GM10847 (cell line): ENCODE results near the gene KLK11.

ENCODE experiments used
- POLR2A ChIP-seq: IDR thresholded peaks from 2 replicates; pipeline ENCODE4 v1.6.1; 2011; ENCODE audit not compliant: insufficient read length; ENCODE audit errors: extremely low read depth

Gene KLK11, protein sequence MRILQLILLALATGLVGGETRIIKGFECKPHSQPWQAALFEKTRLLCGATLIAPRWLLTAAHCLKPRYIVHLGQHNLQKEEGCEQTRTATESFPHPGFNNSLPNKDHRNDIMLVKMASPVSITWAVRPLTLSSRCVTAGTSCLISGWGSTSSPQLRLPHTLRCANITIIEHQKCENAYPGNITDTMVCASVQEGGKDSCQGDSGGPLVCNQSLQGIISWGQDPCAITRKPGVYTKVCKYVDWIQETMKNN

DNA sequence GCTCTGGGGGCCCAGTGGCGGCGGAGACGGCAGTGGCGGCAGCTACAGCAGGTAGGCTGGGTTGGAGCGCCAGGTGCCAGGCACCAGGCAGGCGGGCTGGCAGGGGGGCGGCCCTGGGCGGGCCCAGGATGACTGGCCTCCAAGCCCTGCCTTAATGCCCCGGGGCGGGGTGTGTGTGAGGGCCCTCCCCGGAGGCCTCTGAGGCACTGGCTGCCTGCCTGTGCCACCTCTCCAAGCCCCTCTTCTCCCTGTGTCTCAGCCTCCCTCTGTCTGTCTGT, at the start of gene KLK11:
TSS of gene KLK11 (minus strand) at position 63 of the 278 bp plus-strand sequence. CDS start 985 bp downstream, outside the sequence.
- no peak for TF ChIP-seq POLR2A

DNA sequence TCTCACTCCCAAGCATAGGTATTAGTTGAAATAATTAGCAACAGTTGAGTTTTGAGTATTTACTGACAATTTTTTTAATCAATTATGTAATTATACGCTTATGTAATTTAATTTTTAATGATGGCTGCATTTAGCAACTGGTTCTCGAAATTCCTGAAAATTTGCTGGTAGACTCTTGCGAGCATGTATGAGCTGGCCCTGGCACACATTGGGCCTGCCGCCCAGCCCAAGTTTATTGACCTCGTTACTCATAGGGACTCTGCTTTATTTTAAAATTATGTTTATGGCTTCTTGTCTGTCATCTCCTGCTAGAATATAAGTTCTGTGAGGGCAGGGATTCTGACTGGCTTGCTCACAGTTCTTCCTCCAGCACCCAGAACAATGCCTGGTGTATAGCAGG, 49.6 kb upstream of the KLK11 start:
- no peak for TF ChIP-seq POLR2A

DNA sequence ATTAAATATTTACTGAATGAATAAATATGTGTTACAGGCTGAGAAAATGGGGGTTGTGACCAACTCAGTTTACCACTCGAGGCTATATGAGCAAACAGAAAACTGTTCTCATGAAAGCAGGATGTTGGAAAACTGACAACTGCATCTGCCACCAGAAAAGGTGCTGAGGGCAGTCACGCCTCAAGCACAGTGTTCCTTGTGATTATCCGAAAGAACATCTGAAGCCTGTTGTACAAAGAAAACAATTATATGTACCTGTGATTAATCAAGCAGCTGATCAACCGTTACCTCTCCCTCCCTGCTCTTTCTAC, 44.6 kb upstream of the KLK11 start:
- no peak for TF ChIP-seq POLR2A

DNA sequence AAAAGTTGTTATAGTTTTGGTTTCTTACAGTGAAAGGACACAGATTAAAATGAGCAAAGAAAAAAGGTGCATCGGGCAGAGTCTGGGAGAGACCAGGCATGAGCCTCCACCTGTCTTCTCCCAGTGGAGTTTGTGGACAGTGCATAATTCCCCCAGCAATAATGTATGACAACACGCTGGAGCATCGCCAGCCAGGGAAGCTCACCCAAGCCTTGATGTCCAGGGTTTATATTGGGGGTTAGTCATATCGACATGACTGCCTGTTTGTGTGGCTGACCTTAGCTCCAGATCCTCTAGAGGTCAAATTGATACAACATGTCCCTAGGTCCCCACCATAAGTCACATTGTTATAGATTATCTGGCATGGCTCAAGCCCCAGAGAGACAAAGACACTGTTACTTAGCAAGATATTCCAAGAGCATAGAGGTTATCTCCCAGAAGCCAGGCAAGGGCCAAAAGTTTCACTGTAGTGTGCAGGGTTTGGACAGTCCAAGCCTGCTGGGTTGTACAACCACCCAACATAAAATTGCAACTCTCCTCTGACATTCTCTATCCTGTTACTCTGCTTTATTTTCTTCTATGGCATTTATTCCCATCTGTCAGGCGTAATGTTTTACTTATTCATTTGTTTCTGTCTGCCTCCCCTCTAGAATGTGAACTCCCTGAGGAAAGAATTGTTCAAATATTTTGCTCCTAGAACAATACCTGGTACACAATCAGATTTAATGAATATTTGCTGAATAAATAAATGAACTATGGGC, 44.1 kb upstream of the KLK11 start:
- TF ChIP-seq POLR2A: no peak

DNA sequence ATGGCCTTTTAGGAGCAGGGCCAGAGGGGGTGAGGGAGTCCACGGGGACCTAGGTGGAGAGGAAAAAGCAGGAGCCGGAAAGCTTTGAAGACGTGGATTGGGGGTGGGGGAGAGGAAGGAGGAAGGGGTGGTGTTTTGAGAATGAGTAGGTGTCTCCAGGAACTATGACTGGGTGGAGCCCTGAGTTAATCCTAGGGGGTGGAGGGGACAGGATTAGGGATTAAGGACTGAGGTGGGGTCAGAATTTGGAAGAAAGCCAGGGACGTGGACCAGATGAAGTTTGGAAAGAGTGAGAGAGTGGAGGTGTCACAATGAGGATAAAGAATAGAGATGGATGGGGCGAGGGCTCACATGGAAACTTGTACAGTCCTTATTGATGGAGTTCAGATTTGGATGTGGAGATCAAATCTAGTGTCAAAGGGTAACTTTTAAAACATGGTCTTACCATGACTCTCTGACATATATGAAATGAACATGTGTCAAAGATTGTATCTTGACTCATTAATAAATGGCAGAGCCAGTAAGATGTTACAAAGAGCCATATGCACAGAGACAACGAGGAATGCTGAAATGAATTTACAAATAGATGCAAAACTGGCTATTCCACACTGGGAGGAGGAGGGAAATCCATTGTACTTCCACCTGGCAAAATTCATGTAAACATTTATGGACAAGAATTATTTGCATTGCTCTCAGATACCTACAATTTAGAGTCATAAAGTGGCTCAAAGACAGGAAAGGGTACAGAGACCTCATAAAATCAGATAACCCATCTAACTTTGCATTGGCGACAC, 40.2 kb upstream of the KLK11 start:
- TF ChIP-seq POLR2A: no peak

DNA sequence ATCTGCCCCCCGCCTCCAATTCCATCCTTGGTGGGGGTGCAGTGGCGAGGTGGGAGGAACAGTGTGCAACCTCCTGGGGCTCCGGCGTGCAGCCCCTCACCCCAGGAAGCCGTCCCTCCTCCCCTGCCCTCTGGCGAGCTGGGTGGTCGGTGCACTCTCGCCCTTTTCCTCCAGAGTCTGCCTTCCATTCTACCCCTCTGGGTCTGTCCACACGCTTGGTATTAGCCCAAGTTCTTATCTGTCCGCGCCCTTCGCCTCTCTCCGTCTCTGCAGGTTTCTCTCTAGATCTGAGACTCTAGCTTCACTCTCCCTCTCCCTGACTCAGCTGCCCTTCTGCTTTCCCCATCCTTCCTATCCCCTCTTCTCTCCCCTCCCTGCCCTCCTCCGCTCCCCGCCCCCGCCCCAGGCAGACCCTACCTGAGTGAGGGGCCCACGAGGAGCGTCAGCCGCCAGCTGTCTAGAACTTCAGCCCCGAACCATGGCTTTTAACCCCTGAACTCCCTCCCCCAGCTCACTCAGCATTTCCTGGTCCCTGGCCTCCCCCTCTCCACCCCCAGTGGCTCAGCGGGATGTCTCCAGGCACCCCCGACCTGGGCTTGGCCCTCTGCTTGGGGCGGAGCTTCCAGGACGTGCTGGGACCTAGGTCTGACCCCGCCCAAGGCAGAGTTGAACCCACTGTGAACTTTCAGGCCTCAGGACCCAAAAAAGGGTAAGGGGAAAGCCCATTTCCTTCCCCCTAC, 39.0 kb upstream of the KLK11 start:
- no peak for TF ChIP-seq POLR2A

DNA sequence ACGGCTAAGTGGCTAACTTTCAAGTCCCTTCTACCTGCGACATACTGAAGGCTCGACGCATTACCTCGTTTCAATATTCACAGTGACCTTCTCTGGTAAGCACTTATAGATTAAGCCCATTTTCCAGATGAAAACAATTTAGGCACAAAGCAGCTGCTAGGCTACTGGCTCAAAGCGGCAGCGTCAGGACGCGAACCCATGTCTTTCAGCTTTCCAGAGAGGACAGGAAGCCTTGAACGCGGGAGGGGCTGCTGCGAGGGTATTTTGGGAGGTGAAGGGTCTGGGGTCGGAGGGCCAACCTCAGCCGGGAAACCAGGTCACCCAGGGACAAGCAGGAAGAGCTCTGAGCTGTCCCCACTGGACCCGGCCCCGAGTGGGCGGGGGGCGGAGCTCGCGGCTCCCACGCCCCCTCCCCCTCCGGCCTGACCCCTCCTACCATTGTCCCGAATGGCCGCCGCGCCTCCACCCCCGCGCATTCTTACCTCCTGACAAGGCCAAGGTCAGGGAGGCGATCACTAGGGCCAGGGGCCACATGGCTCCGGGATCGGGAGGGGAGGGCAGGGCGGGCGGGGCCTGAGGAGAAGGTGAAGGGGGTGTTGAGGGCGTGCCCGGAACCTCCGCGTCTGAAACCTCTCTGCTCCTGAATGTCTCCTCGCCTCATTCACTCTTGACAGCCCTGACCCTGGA, 38.3 kb upstream of the KLK11 start, which contains the start of gene KLK13:
TSS of gene KLK13 (minus strand) at position 559 of the 687 bp plus-strand sequence. CDS start at position 534, 25 bp downstream.
- no peak for TF ChIP-seq POLR2A

DNA sequence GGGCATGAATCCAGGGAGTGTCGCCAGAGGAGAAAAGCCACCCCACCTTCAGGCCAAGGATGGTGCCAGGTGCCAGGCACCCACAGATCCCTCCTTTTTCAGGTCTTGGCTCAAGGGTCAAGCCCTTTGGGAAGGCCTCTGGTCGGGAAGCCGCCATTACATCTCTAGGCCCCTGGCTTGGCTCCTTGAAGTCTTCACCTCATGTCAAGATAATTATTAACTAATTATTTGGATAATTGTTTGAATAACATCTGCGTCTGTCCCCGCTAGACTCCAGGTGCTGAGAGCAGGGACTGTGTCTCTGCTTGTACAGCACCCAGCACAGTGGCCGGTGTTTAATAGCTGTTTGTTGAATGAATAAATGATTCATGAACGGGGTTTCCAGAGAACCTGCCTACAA, 37.2 kb upstream of the KLK11 start:
- TF ChIP-seq POLR2A: no peak

DNA sequence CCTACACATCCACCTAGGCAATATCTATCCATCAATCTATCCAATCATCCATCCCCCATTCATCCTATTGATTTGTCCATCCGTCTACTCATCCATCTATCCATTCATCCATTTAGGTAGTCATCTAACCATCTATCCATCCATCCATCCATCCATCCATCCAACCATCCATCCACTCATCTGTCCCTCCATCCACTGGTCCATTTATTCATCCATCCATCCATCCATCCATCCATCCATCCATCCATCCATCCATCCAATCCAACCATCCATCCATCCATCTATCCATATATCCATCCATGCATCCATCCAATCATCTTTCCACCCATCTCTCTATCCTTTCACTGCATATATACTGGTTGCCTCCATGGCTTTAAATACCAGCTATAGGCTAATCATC, 34.6 kb upstream of the KLK11 start:
- TF ChIP-seq POLR2A: no peak

DNA sequence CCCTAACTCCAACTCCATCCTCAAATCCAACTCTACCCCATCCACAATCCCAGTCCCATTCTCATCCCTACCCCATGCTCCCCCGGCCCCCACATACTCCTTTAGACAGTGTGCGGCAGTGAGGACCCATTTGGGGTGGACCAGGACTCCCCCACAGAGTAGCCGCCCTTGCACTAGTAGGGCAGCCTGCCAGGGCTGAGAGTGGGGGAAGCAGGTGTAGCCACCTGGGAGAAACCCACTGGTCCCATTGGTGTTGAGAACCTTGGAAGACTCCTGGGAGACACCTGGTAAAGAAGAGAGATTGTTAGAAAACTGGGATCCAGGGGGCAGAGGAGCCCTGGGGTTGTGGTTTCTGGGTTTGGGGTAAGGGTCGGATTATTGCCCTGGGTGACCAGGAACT, 33.9 kb upstream of the KLK11 start:
- no peak for TF ChIP-seq POLR2A

DNA sequence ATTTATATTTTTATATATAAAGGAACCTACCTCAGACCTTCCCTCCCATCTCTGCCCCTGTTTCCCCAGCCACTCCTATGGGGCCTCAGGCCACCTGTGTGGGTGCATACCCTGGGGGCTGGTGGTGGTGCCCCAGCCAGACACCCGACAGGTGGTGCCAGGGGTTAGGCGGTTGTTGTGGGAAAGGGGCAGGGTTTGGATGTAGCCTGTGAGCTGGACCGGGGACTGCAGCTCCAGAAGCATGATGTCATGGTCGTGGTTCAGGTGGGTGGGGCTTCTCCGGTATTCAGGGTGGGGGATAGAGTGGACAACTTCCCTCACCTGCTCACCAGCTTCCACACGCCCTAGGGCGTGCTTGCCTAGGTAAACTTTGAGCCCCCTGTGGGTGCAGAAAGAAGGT, 33.3 kb upstream of the KLK11 start:
- TF ChIP-seq POLR2A: no peak

DNA sequence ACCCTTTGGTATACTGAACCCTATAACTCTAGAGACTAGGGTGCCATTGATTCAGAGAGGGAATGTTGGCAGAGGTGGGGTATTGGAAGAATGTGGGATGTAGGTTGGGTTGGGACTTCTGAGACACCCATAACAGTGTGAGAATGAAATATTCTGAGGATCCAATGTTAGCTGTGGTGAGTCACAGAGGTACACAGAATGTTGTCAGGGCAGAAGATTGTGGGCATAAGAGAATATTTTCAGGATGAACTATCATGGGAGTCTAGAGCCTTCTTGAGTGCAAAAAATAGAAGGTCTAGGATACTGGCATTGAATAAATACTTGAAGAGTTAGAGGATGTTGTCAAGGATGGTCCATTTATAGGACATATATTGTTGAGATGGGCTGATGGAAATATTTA, 29.4 kb upstream of the KLK11 start:
- no peak for TF ChIP-seq POLR2A

DNA sequence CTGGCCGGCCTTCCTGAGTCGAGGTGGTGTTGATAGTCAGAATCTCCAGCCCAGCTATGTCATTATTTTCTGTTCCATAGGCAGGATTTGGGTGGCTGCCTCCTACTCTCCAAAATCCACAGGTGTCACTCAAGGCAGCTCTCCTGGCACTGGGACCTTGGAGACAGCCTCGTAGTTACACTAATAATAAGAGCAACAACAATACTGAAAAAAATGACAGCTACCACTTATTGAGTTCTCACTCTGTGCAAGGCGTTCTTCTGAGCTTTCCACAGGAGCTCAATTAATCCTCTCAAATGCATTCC, 20.6 kb upstream of the KLK11 start:
- no peak for TF ChIP-seq POLR2A

DNA sequence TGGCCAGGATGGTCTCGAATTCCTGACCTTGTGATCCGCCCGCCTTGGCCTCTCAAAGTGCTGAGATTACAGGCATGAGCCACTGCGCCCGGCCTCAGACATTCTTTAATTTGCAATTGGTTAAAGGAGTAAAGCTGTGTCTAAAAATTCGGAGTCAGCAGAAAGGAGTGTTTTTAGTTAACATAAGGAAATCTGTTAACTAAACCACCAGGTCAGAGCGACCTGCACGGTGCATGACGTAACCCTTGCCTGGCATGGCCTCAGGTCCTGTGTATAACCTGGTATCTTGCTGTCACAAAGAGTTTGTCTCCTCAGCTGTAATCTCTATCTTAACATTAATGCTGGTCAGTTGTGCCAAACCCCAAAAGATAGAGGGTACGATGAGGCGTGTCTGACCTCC, 17.9 kb upstream of the KLK11 start:
- TF ChIP-seq POLR2A: no peak

DNA sequence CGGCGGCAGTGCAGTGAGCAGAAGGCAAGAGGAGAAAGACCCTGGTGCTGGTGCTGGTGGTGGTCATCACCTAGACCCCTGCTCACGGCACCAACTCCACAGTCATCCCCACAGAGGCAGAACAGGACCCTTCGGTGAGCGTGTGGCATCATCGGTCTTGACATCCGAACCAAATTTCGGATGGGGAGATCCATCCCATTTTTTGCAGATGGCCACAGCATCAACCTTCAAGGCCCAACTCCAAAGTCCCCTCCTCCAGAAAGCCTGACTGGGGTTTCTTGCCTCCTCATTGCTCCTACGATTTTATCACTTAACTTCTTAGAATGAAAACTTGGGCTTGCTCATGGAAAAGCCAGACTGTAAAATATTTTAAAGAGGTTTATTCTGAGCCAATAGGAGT, 17.1 kb upstream of the KLK11 start:
- no peak for TF ChIP-seq POLR2A
